ENCODE results near the gene TMEM69.
"Not testable (repeated sequence)": the region's sequence is repeated elsewhere in the genome, so short reads cannot be mapped to it uniquely, and the experiment has no call there.

TMEM69 gene

DNA sequence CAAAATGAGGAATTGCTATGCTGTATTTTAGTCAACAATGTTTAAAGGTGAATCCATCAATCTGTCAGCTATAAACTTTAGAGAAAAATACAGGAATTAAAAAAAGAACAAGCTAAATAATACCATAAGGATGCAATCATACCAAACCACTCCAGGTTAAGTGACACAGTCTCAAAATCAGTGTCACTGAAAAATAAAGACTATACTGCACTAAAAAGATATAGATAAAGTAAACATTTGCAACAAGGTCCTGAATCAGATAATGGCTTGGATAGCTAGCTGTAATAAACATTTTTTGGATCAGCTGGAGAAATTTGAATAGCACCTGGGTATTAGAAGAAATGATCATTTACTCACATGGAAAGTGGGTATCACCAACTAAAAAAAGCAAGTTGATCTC is 9.5 kb upstream of the TMEM69 start:
- DNase-seq (ENCODE audit: low read depth), result no peak

DNA sequence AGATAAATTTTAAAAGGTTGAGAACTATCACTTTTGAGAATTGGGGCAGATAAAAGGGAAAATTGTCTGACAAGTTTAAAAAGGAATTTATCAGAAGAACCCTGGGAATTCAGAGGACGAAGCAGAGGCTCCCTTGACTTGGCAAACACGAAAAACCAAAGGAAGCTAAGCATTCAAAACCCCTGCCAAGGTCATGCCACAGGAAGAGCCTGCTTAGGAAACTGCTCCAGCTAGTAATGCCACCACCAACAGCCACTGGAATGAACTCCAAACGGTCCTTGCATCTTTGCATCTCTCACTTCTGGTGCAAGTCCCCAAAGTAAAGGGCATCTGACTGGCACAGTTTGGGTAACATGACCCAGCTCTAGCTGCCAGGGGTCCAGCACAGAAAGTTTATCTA is 8.9 kb upstream of the TMEM69 start:
- no peak for DNase-seq (ENCODE audit: low read depth)

DNA sequence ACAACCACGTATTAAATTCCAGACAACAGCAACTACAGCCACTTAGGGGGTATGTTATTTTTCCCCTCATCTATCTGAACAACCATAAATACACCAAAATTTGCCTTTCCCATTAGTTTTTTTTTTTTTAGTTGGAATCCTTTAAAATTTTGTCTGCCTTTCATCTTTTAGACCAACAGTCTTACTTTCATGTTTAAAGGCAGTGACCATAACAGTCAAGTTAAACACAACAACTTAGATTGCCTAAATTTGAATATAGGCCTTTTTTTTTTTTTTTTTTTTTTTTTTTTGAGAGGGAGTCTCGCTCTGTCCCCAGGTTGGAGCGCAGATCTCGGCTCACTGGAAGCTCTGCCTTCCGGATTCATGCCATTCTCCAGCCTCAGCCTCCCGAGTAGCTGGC is 5.0 kb upstream of the TMEM69 start:
- no peak for DNase-seq (ENCODE audit: low read depth)

DNA sequence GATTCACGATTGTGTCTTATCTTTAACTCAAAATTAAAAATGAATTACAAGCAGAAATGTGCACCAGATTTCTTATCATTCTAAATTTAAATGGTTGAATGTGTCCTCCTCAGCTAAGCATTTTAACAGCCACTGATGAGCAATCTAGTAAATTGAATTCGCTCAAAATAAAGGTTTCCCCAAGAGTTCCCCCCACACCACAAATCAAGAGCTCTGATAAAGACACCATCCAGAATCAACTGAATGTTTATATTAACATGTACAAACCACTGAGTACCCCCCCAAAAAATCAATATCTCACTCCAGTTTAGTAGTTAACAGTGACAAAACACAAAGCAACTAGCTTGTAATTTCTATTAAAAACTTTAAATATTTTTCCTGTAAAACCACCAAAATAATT is 3.6 kb upstream of the TMEM69 start:
- no peak for DNase-seq (ENCODE audit: low read depth)

DNA sequence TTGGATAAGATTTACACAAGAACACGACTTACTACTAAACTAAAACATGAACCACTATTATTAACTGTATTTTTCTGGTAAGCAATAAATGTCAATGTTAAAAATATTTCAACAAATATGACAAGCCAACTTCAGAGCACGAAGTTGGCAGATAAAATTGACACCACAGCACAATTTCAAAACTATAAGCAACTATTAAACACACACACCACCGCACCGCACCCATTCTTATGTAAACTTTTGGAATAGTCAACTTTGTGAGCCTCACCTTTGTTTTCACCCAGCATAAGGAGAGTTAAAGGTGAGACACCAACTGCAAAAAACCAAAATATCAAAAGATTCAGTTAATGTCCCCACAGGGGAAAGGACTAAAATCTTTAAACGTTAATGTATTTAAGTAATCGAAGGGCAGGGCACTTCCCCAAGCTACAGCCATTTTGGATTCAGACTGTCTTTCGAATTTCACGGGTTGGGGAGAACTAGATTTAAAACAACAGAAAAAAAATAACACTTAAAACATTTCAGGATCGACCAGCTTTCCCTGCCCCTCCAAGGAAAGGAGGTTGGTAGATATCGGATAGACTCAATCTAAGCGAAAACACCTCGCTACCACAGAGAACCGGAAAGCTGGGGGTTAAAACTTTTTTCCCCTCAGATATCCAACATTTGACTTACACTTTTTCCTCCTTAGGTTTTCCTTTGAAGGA is 2.5 kb upstream of the TMEM69 start:
- DNase-seq (ENCODE audit: low read depth), result peak; percentile 46

DNA sequence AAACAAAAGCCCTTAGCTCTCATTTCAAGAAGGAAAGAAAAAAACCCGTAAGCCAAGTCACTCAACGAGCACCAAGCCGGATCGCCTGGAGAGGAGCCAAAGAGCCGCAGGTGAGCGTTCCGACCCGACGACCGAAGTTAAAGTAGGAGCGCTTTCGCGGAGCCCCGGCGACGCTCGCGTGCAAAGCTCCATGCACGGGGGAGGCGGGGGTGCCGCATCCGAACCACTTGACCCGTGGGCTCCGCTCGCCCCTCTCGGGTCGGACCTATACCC is 2.0 kb upstream of the TMEM69 start:
- DNase-seq (ENCODE audit: low read depth), result peak; percentile 65

DNA sequence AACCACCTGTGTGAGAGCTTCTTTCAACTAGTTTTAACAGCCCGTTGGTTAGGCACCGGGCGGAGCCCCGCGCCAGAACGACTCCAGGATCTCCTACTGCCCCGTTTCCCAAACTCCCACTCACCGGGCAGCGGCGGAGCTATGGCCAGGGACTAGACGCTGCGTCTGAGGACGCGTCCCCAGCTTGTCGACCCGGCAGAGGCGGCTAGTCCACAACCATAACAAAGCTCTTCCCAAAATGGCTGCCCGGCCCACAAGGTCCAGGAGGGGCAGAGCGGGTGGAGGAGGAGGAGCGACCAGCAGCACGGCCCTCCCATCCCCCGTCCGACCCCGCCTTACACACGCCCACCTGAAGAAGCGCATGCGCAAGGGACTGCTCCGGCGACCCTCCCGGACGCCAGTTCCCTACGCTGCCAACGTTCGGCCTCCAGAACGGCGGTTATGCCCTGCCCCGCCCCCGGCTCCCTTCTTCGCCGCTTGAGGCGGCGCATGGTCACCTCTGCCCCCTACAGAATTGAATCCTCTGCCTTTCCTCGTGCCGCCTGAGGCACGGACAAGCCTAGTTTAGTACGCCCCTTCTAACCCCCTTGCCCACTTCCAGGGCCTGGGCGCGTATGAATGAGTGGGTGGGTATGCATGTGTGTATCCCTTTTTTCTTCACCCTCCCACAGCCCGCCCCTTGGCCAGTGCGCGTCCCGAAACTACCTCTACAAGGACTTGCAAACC is 1.5 kb upstream of the TMEM69 start, which contains the start of gene GPBP1L1:
TSS of gene GPBP1L1 (minus strand) at position 246 of the 726 bp plus-strand sequence. CDS start 27,446 bp downstream, outside the sequence.
- DNase-seq (ENCODE audit: low read depth), result peak; percentile 97

DNA sequence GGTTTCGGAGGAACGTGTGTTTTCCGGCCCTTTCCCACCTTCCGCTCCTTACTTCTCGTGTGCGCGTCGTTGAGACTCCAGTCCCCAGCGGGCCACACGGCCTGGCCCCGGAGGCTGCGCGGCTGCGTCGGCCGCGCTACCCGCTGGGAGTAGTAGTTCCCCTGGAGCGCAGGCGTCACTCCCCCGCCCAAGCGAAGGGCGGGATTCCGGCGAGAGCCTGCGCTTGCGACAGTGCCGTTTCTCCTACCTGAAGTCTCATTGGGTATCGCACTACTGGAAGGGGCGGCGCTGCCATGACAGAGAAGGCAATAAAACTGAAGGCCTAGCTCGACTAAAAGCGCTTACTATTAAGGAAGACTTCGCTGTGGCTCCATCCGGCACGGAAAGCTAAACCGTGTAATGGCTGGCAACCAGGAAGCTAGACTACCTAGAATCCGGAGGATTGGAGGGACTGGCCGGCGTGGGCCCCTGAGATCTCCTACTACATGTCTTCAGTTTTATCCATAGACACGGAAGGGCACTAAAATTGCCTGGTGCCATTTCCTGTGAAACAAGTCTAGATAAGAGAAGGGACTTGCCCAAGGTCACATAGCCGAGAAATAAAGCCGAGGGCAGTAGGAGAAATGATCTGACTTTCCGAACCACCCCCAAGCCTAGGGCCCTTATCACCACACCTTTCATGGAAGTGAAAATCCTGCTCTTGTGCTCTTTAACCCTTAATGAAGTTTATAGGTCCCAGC is 797 bp upstream of the TMEM69 start:
- peak; percentile 99 for DNase-seq (ENCODE audit: low read depth)

DNA sequence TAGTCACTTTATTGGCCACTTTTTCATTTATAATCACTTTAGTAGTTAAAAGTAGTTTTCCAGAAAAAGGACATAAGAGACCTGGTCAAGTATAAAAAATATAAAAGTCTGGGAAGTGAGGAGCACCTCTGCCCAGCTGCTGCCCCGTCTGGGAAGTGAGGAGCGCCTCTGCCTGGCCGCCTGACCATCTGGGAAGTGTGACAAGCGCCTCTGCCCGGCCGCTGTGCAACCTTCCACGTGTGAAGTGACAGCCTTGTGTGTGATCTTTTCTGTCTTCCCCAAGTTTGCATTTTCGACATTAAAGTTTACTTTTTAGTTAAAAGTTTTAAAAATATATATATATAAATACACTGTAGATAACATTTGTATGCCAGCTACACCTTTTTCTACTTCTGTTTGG is 5.8 kb downstream of the TMEM69 start:
- DNase-seq (ENCODE audit: low read depth), result not testable (repeated sequence)

DNA sequence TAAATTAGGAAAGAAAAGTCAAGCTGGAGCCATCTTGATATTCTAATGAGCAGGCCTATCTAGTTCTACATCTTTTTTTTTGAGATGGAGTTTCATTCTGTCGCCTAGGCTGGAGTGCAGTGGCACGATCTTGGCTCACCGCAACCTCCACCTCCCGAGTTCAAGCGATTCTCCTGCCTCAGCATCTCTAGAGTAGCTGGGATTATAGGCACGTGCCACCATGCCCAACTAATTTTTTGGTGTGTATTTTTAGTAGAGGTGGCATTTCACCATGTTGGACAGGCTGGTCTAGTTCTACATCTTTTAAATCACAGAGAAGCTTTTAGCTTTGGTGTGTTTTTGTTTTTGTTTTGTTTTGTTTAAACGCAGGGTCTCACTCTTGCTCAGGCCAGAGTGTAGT is 6.8 kb downstream of the TMEM69 start:
- no peak for DNase-seq (ENCODE audit: low read depth)

DNA sequence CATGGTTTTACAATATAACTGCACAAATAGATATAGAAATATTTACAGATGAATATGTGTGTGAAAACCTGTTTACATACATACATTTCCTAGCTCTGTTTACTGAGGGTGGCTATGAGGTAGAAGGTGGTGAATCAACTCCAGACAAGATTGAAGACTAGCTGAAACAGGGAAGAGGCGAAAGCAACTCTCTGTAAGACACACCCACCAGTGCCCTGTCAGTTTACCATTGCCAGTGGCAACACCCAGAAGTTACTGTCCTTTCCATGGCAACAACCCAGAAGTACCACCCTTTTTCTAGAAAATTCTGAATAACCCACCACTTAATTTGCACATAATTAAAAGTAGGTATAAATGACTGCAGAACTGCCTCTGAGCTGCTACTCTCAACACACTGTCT is 16.7 kb downstream of the TMEM69 start:
- DNase-seq (ENCODE audit: low read depth), result no peak

DNA sequence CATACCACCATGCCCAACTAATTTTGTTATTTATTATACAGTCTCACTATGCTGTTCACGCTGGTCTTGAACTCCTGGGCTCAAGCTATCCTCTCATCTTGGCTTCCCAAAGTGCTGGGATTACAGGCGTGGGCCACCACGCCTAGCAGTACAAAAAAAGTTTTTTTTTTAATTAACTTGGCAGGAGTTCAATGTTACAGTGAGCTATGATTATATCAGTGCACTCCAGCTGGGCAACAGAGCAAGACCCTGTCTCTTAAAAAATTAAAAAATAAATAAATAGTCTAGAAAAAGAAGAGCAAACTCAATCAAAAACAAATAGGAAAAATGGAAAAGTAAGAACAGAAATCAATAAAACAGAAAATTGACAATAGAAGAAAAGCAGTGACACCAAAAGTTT is 25.7 kb downstream of the TMEM69 start:
- no peak for DNase-seq (ENCODE audit: low read depth)

DNA sequence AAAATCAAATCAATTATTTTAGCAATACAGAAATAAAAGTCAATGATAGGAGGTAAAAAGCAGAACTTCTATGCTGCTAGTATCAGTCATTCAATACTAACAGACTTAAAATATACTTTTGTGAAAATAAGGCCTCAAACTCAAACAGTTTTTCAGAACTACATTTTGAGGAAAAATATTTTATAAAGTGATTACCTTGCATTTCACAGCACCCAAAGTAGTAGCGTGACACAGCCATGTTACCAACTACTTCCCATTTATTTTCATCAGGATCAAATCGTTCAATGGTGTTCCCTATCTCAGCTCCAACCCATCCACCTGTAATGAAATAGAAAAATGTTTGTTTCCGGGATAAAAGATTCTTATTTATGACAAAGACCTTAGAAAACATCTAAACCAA is 28.7 kb downstream of the TMEM69 start:
- no peak for DNase-seq (ENCODE audit: low read depth)

DNA sequence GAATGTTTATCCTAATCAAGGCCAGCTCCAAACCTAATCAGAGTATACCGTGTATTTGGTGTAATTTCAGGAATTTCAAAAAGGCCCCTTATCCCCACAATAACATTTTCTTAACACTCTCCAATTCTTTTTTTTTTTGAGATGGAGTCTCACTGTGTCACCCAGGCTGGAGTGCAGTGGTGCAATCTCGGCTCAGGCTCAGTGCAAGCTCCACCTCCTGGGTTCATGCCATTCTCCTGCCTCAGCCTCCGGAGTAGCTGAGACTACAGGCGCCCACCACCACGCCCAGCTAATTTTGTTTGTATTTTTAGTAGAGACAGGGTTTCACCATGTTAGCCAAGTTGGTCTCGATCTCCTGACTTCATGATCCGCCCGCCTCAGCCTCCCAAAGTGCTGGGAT is 29.4 kb downstream of the TMEM69 start:
- peak; percentile 59 for DNase-seq (ENCODE audit: low read depth)

DNA sequence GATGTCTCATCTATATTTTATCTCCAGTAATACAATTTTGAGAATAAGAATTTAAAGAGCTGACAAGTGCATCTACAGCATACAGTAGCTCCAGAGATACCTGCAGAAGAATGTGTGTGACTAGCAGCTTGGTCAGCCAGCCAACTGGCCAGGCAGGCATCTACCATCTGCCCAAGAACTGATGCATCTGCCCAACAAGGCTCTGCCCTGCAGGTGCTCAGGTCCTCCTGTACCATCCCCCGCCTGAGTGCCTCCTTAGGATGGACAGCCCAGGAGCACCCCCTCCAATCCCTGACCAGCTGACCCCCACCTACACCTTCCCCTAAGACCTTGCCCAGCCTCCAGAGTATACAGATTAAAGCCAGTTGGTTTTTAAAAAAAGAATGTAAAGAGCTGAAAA is 30.3 kb downstream of the TMEM69 start:
- no peak for DNase-seq (ENCODE audit: low read depth)

DNA sequence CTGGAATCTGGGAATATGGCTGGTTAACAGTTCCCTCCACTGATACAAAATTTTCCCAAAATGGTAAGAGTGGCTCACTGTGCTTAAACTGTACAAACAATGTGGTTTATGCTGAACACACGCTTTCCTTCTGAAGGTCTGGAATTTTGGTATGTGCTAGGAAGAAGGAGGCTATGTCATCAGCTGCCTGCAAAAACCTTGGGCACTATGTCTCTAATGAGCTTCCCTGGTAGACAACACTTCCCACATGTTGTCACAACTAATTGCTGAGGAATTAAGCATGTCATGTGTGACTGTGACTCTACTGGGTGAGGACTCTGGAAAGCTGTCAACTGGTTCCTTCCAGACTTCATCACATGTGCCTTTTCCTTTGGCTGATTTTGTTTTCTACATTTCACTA is 33.2 kb downstream of the TMEM69 start:
- DNase-seq (ENCODE audit: low read depth), result no peak

DNA sequence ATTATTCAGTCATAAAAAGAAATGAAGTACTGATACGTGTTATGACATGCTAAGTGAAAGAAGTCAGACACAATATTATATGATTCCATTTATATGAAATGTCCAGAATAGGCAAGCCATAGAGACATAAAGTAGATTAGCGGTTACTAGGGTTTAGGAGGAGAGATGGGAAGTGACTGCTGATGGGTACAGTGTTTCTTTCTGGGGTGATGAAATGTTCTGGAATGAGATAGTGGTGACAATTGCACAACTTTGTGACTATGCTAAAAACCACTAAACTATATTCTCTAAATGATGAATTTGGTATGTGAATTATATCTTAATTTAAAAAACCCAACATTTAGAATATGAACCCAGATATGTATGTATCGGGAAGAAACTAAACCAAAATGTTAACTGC is 34.8 kb downstream of the TMEM69 start:
- peak; percentile 27 for DNase-seq (ENCODE audit: low read depth)

DNA sequence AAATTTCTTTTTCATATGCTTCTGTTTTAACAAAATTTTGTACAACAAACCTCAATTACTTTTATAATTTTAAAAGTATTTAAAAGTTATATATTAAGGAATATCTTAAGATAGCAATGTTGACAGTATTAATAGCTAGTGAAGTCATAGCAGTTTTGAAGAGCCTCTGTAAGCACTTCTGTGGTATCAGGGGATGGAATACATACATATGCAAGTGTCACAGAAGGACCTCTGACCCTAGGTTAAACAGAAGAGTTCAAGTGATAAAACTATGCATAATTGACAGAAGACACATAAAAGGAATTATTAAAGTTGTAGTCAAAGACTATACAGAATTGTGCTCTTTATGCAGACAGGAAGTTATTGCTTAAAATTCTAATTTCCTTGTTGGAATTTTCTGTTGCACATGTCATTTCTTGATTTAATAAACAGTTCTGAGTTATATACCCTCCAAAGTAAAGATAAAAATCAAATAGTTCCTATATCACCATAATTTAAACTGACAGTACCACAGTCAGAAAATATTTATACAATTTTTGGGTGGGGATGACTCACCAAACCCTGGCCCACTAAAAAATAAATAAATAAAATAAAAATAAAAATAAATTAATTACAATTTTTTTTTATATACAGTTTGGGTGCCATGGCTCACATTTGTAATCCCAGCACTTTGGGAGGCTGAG is 35.4 kb downstream of the TMEM69 start:
- no peak for DNase-seq (ENCODE audit: low read depth)

DNA sequence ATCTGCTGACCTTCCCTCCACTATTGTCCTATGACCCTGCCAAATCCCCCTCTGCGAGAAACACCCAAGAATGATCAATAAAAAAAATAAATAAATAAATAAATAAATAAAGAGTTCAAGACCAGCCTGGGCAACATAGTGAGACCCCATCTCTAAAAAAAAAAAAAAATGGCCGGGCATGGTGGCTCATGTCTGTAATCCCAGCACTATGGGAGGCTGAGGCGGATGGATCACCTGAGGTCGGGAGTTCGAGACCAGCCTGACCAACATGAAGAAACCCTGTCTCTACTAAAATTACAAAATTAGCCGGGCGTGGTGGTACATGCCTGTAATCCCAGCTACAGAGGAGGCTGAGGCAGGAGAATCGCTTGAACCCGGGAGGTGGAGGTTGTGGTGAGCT is 38.0 kb downstream of the TMEM69 start:
- DNase-seq (ENCODE audit: low read depth), result not testable (repeated sequence)

DNA sequence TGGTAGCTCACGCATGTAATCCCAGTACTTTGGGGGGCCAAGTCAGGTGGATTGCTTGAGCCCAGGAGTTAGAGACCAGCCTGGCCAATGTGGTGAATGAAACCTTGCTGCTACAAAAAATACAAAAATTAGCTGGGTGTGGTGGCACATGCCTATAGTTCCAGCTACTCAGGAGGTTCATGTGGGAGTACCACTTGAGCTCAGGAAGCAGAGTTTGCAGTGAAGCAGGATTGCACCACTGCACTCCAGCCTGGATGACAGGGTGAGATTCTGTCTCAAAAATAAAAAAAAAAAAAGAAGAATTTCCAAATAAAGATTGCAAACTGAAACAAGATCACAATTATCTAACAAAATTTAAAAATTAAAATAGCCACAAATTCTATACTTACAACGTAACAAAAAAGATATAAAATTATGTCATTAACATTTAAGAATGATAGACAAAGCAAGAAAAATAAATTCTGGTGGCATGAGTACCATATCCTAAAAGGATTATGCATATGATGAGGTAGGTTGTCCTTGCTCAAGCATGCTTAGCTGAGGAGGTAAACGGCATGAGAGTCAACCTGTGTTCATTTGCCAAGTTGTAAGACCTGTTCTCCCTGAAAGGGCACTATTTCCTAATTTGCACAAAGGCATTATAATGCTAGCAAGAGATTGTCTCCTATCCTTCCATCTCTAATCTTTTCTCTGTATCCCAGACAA is 42.2 kb downstream of the TMEM69 start:
- no peak for DNase-seq (ENCODE audit: low read depth)

DNA sequence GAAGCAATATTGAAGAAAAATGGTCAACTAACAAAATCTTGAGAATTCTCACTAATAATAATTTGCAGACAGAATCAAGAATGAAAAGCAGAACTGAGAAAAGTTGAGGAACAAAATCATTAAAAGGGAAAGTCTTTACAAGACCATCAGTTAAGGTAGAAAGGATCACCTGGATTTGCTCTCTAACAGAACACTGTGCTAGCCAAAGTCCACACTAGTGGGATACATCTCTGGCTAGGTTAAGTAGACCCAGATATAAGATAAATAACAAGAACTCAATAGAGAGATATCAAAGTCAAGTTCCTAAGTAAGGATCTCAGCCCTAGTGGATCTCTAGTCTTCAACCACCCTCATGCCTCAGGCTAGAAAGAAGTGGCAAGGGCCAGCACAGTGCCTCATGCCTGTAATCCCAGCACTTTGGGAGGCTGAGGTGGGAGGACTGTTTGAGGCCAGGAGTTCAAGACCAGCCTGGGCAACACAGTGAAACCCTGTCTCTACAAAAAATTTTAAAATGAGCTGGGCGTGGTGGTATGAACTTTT is 42.9 kb downstream of the TMEM69 start:
- DNase-seq (ENCODE audit: low read depth), result no peak

DNA sequence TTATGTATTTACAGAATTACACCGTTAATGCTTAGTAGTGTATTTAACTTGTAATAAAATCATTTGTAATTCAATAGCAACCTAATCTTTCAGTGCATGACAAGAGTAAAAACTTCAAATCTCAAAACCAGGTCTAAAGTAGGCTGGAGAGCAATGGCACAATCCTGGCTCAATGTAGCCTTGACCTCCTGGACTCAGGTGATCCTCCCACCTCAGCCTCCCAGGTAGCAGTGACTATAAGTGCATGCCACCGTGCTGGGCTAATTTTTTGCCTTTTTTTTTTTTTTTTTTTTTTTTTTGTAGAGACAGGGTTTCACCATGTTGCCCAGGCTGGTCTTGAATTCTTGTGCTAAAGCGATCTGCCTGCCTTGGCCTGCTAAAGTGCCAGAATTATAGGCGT is 51.2 kb downstream of the TMEM69 start:
- DNase-seq (ENCODE audit: low read depth), result no peak

Data from ELR (cell line).